SK-N-SH treated with all-trans-retinoic acid at 6 μM for 48 hours (cell line): ENCODE results near the gene MUC5AC.

Experiments
- RARB ChIP-seq: fragments of 250-450 bp; sonication (Bioruptor Pico); IDR thresholded peaks from 2 replicates; pipeline ENCODE4 v1.8.0; 2021; ENCODE audit warnings: mild to moderate bottlenecking, moderate library complexity
- ZFP30 ChIP-seq: fragments of 450-650 bp; formaldehyde crosslinking; IDR thresholded peaks from 2 replicates; pipeline ENCODE4 v1.5.0; 2022; ENCODE audit warnings: mild to moderate bottlenecking, moderate library complexity

DNA sequence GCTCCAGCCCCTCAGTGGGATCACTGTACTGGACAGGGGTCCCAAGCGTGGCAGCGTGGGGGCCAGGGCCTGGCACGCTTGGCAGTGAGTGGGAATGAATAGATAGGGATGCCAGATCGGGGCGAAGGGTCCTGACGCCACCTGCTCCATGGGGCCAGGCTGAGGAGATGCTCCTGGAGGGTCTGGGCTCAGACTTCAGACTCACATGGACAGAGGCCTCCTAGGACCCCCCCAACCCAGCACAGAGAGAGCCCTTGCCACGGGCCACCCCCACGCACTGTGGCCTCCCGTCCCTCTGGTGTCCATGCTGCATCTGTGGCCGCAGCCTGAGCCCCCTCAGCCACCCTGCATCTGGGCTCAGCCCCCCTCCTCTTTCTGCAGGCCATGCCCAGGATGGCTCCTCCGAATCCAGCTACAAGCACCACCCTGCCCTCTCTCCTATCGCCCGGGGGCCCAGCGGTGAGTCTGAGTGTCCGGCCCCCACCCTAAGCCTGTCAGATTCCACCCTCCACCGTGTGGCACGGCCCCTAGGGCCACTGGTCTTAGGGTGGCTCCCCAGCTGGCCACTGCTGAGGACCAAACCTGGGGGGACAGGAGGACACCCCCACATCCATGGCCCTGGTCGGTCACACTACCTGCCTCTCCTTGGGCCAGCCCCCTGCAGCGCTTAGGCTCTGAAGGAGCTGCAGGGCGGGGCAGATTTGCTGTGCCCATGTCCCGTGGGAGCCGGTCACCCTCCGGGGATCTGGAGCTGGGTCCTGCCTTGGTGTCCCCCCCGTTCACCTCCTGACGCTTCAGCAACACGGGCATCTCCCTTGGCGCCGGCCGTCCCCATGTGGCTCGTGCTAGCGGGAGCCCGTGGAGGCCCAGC, 2.7 kb downstream of the MUC5AC start:
- TF ChIP-seq ZFP30 (CRISPR knock-in tag), result no peak
- TF ChIP-seq RARB, result no peak
